8988T (cell line): ENCODE data around the gene HELQ.
"Not testable (repeated sequence)": the region's sequence is repeated elsewhere in the genome, so short reads cannot be mapped to it uniquely, and the experiment has no call there.

Experiments used
- DNase-seq: peaks from one replicate; pipeline ENCODE4 v3.0.0; 2011

The HELQ gene

GRCh38 chr4:83438719-83439118, 16.9 kb downstream of the HELQ start:
- DNase-seq = no peak

DNA sequence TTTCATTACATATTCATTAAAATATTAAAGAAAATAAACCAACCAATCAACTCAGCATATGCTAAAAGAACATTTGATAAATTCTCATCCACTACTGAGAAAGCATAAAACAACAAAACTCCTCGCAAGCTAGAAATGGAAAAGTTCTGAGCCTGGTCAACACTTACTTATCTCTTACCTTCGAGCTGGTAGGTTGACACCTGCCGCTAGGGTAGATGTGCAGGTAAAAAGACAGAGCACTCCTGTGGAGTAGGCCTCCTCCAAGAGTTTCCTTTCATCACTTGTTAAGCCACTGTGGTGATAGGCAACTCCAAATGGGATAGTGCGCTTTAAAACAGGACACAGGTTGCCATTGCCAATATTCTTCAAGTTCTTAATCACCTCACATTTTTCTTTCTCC, 18.9 kb downstream of the HELQ start:
- no peak for DNase-seq

DNA sequence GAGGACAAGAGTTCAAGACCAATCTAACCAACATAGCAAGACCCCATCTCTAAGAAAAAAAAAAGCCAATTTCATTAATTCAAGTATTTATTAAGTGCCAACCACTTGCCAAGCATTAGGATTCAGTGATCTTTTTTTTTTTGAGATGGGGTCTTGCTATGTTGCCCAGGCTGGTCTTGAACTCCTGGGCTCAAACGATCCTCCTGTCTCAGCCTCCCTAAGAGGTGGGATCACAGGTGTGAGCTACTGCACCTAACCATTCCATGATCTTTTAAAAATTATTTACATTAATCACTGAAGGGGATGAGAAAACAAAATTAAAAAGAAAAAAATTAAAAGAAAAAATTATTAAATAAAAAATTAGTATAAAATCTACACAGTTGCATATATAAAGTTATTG, 24.4 kb downstream of the HELQ start:
- no peak for DNase-seq

DNA sequence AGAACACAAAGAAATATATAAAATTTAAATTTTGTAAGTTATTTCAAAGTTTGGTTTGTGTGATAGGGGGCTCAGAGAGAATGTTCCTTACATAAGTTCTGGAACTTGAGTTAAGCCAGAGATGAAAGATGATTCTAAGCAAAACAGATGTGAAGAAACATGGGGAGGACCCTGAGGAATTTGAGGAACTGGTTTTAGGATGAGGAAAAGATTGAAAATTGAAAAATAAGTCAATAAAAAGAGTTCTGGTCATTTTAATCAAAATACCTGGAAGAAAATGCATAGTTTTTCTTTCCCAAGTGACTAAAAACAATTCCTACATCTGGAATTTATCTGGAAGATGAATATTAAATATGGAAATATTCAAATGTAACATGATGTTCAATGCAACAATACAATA, 37.4 kb downstream of the HELQ start:
- no peak for DNase-seq

- DNase-seq = no peak
Observed at GRCh38 chr4:83417566-83417965, 38.1 kb downstream of the HELQ start.

DNA sequence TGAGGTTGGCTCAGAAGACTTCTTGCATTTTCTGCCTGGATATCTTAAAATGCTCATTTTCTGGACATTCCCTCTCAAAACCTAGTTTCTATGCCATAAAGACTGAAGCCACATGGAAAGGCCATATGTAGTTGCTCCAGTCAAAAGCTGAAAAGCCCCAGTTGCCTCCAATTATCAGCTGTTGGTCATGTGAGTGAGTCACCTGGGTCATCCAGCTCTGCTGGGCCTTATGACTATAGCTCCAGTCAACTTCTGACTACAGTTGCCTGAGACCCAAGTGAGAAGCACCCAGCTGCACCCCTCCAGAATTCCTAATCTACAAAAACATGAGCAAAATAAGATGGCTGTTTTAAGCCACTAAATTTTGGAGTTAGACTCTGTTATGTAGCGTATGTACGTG, 41.9 kb downstream of the HELQ start:
- no peak for DNase-seq

- no peak for DNase-seq
Observed at GRCh38 chr4:83408908-83409307, 46.7 kb downstream of the HELQ start.

- no peak for DNase-seq
Observed at GRCh38 chr4:83405844-83406816, 49.5 kb downstream of the HELQ start.

- not testable (repeated sequence) for DNase-seq
Observed at GRCh38 chr4:83398158-83398557, 57.5 kb downstream of the HELQ start.

DNA sequence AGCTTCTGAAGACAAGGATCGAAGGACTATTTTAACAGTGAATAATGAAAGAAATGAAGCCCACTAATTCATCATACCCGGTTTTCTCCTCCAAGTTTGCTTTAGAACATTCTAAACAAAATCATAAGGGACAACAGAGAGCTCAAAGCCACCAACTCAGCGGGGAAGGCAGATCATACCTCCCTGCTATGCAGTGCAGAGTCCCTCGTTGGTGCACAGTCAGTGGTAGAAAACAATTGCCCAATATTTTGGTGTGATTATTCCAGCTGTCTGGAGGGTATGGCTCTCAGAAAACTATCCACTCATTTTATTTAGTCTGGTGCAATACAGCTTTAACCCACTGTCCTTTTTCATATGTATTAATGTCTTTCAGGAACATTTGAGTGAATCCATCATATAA, 61.7 kb downstream of the HELQ start:
- no peak for DNase-seq

- DNase-seq = no peak
Observed at GRCh38 chr4:83392562-83392961, 63.1 kb downstream of the HELQ start.

- DNase-seq = no peak
Observed at GRCh38 chr4:83390944-83391343, 64.7 kb downstream of the HELQ start.

GRCh38 chr4:83389756-83390505, 65.7 kb downstream of the HELQ start:
- DNase-seq = no peak

DNA sequence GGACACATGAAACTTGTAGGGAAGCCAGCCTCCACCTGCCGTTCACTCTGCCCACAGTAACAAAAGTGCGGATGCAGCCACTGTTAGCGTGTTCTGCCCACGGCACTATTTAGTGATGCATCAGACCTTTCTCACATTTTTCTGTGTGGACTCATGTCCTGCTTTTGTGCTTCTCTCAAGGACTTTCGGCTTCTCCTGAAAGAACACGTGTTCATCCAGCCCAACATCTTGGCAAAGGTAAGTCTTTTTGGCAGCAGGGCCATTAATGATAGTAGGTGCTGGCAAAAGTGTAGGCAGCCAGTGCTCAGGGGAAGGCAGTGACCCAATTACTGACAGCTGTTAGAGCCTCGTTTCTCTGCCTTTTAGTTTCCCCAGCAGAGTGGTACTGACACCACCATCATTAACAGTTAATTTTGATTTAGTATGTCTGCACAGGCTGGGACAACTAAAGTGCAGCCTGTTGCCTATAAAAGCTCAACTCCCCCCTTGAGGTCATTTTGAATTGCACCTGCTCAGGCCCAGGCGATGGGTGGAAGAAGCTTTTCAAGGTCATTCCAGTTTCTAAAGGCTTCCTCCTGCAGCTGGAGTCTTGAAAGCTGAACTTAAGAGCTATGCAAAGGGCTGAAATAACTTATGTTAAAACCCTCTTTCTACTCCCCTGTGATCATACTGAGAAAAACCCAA, 66.4 kb downstream of the HELQ start:
- DNase-seq = no peak

- DNase-seq = no peak
Observed at GRCh38 chr4:83388313-83388676, 67.3 kb downstream of the HELQ start.

- DNase-seq = no peak
Observed at GRCh38 chr4:83387476-83388312, 67.9 kb downstream of the HELQ start.

DNA sequence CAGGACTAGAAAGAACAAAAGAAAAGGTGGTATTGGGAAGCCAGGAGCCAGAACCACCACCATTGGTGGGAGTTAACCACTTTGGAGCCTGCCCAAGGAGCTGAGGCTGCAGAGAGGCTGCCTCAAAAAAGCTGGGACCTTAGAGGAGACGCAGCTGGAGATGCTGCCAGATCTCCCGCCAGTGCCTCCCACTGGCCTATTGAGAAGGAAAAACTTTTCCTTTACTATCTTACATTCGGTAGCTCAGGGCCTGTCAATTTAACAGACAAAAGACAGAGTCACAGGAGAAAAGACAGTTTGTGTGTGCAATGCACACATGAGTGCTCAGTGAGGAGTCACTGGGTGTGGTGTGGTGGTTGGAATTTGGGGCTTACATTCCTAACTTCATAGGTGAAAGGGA, 68.6 kb downstream of the HELQ start:
- no peak for DNase-seq

GRCh38 chr4:83382850-83383249, 72.8 kb downstream of the HELQ start:
- DNase-seq = no peak

DNA sequence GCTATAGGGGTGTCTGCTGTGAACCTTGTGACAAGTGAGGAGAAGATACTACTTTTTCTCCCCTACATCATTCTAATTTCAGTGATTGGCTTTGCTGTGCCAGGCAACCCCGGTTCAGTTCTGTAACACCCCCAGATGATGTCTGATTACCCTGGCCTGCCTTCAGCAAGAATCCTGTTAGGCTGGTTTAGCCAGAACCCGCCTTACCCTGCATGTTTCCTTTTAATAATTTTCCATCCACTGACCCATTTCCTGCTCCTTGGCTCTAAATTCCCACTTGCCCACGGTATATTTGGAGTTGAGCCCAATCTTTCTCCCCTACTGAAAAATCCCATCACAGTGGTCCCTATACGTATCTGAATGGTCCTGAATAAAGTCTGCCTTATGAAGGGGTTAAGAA, 74.5 kb downstream of the HELQ start:
- no peak for DNase-seq

DNA sequence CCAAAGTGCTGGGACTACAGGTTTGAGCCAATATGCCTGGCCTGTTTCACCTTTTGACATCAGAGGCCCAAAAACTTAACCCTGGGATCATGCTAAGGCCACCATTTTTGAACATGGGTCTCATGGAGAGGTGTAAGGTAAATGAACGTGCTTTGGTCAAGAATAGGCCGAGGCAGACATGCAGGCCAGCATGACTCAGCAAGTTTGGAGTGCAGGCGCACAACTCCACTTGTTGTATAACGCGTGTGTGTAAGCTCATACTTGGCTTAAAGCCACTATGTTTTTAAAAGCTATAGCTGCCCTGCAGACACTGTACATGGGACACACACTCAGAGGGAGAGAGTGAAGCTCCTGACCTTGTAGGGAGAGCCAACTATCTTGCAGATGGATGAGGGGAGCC, 77.2 kb downstream of the HELQ start:
- DNase-seq = no peak

DNA sequence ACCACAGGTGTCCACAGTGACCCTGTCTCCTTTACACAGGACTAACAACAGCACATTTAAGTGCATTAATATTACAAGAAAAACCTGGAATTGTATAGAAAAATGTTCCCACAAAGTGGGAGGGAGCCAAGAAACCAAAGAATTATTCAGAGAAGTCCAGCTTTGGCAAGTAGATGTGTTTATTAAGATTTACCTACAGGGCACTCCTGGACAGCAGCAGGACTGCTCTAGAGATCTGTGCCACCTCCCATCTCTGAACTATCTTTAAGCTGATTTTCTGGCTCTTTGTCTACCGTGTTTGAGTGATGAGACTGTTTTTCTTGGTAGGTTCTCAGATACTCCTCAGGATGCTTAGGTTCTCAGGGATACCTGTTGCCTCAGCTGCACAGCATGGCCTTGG, 82.7 kb downstream of the HELQ start:
- DNase-seq = no peak

GRCh38 chr4:83371936-83372335, 83.7 kb downstream of the HELQ start:
- DNase-seq = no peak

- DNase-seq = no peak
Observed at GRCh38 chr4:83371235-83371634, 84.4 kb downstream of the HELQ start.
